Nephron (organoid): ENCODE data around the gene COL16A1.

ENCODE experiments used
- H3K27ac Mint-ChIP-seq, 3 experiments: 2 replicates each; pipeline ENCODE4 v1.8.0; 2020; ENCODE audit warnings: mixed read lengths in 3 of 3, mild to moderate bottlenecking in 2 of 3, moderate library complexity in 1 of 3
- H3K27me3 Mint-ChIP-seq: 2 replicates; pipeline ENCODE4 v1.8.0; 2021; ENCODE audit warnings: low read depth, mild to moderate bottlenecking, moderate library complexity, mixed read lengths
- H3K36me3 Mint-ChIP-seq: 2 replicates; pipeline ENCODE4 v1.8.0; 2020; ENCODE audit warnings: low read depth, mixed read lengths
- H3K4me1 Mint-ChIP-seq: 2 replicates; pipeline ENCODE4 v1.8.0; 2020; ENCODE audit warnings: mixed read lengths
- H3K4me3 Mint-ChIP-seq, 3 experiments: 2 replicates each; pipeline ENCODE4 v1.8.0; 2020; ENCODE audit warnings: mild to moderate bottlenecking in 3 of 3, mixed read lengths in 3 of 3, moderate library complexity in 2 of 3
- H3K9me3 Mint-ChIP-seq: 2 replicates; pipeline ENCODE4 v1.8.0; 2020; ENCODE audit warnings: mixed read lengths
- CTCF ChIP-seq, 3 experiments: fragments of 200-600 bp; sonication (generic); IDR thresholded peaks; one replicate each; pipeline ENCODE4 v1.5.0; 2021; ENCODE audit warnings: antibody characterized with exemption in 3 of 3; ENCODE audit not compliant: unreplicated experiment in 3 of 3

Gene COL16A1

GRCh38 chr1:31702836-31703404, 897 bp downstream of the COL16A1 start:
- Mint-ChIP-seq H3K27me3 (no peaks in the 10 kb centered on the region), H3K9me3 (no peaks in the 10 kb centered on the region), H3K36me3 (peaks cover 7% of the 10 kb centered on the region), H3K4me3 (peak overlapping the region; percentile 81 to 93 (median 90)), H3K27ac (peak overlapping the region; percentile 20 to 97 (median 93)), H3K4me1 (peaks cover 75% of the 10 kb centered on the region)
- no peak for TF ChIP-seq CTCF (IDR thresholded peaks at IDR 0.05; ENCODE audit: unreplicated experiment in 3 of 3)

- Mint-ChIP-seq H3K27me3 (no peaks in the 10 kb centered on the region), H3K4me3 (peak overlapping the region; percentile 81 to 93 (median 90)), H3K9me3 (no peaks in the 10 kb centered on the region), H3K36me3 (peaks cover 12% of the 10 kb centered on the region), H3K4me1 (peaks cover 71% of the 10 kb centered on the region), H3K27ac (peak overlapping the region; percentile 91 to 97 (median 93))
- no peak for TF ChIP-seq CTCF (IDR thresholded peaks at IDR 0.05; ENCODE audit: unreplicated experiment in 3 of 3)
Observed at GRCh38 chr1:31701091-31701736, 2.6 kb downstream of the COL16A1 start.

- H3K27me3 Mint-ChIP-seq, result no peaks in the 10 kb centered on the region
- H3K36me3 Mint-ChIP-seq, result peaks cover 12% of the 10 kb centered on the region
- peak overlapping the region; percentile 91 to 97 (median 93) for H3K27ac Mint-ChIP-seq
- peaks cover 65% of the 10 kb centered on the region for H3K4me1 Mint-ChIP-seq
- TF ChIP-seq CTCF (IDR thresholded peaks at IDR 0.05; ENCODE audit: unreplicated experiment in 3 of 3), result no peak
- peak overlapping the region; percentile 81 to 93 (median 90) for H3K4me3 Mint-ChIP-seq
- H3K9me3 Mint-ChIP-seq, result no peaks in the 10 kb centered on the region
Observed at GRCh38 chr1:31700468-31701090, 3.2 kb downstream of the COL16A1 start.

GRCh38 chr1:31699341-31699891, 4.4 kb downstream of the COL16A1 start:
- Mint-ChIP-seq H3K4me3 (peak overlapping the region in 2 of 3 experiments; percentile 54 to 59), H3K27me3 (no peaks in the 10 kb centered on the region), H3K9me3 (no peaks in the 10 kb centered on the region), H3K36me3 (peaks cover 12% of the 10 kb centered on the region), H3K27ac (peak overlapping the region; percentile 58 to 97 (median 93)), H3K4me1 (peaks cover 61% of the 10 kb centered on the region)
- no peak for TF ChIP-seq CTCF (IDR thresholded peaks at IDR 0.05; ENCODE audit: unreplicated experiment in 3 of 3)

GRCh38 chr1:31697369-31697984, 6.3 kb downstream of the COL16A1 start:
- no peaks in the 10 kb centered on the region for H3K9me3 Mint-ChIP-seq
- H3K36me3 Mint-ChIP-seq, result peaks cover 12% of the 10 kb centered on the region
- H3K27ac Mint-ChIP-seq, result peak overlapping the region in 2 of 3 experiments; percentile 13 to 74
- TF ChIP-seq CTCF (IDR thresholded peaks at IDR 0.05; ENCODE audit: unreplicated experiment in 3 of 3), result no peak
- peaks cover 68% of the 10 kb centered on the region for H3K4me1 Mint-ChIP-seq
- no peak overlapping the region for H3K4me3 Mint-ChIP-seq
- H3K27me3 Mint-ChIP-seq, result no peaks in the 10 kb centered on the region
